ENCODE measurements around the gene ERBB3. TPM values are rescaled to one million over a fixed set of nuclear protein-coding genes. Genes with fewer than 3 reads are reported as not detected.

The ERBB3 gene
- total RNA-seq, 4 donors from 2014 or later = 0.77 to 29.0 (median 6.5) TPM

GRCh38 chr12:56128670-56129205, 48.8 kb downstream of the ERBB3 start:
- H3K9me3 ChIP-seq = no peaks in the 10 kb centered on the region
- peak overlapping the region; percentile 56 to 95 for H3K4me3 ChIP-seq
- no peaks in the 10 kb centered on the region for H3K36me3 ChIP-seq
- intact Hi-C loops (cut with DNase I; ENCODE audit: low total_unique reads) = loop anchor here (5.0 kb wide), 1 partner anchor 34 kb away; no protein-coding TSS in a partner anchor
- H3K27me3 ChIP-seq = no peaks in the 10 kb centered on the region
- DNase-seq = no peak
- H3K27ac ChIP-seq = peak overlapping the region; percentile 88 to 91
- H3K4me1 ChIP-seq = peaks cover 8 to 10% of the 10 kb centered on the region in 2 donors
- no peak for TF ChIP-seq POLR2A (IDR thresholded peaks at IDR 0.05)
- no peak for TF ChIP-seq CTCF (IDR thresholded peaks at IDR 0.05)

DNA sequence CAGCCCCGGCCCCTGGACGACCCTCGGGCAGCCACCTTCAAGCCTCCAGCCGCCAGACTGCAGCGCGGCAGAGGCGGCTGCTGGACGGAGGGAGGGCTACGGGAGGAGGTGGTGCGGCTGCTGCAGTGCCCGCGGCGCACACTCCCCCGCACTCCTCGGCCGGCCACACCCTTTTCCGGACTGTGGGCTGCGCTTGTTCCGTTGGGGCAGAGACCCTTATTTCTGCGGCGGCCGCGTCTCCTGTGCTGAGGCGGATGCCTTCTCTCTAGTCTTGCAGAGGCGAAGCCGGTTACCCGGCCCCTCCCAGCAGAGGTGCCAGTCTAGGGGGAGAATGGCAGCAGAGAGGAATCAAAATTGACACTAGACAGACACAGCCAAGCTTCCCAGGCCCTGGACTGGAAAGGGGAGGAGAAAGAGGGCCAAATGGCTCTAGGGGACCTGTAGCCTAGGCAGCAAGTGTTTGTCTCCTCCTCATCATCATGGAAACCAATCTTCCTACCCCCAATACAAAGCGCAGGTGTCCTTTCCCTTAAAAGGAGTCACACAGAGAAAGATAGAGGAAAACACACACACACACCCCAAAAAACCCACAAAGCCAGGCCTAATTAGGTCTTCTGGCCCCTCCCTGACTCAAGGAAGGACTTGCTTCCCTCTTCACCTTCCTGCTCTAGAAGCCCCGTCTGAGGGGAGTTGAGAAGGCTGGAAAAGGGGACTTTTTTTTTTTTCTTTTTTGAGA, 49.4 kb downstream of the ERBB3 start:
- DNase-seq = peak; percentile 72 to 76
- intact Hi-C loops (cut with DNase I; ENCODE audit: low total_unique reads) = loop anchor here (5.0 kb wide), 1 partner anchor 33 kb away; no protein-coding TSS in a partner anchor
- Histone ChIP-seq H3K9me3 (no peaks in the 10 kb centered on the region), H3K27me3 (no peaks in the 10 kb centered on the region), H3K4me1 (peaks cover 8 to 10% of the 10 kb centered on the region in 2 donors), H3K36me3 (no peaks in the 10 kb centered on the region), H3K27ac (peak overlapping the region; percentile 88 to 91), H3K4me3 (peak overlapping the region; percentile 56 to 95)
- TF ChIP-seq POLR2A (IDR thresholded peaks at IDR 0.05) (peak in 1 of 2 donors; percentile 49), CTCF (IDR thresholded peaks at IDR 0.05) (no peak)

GRCh38 chr12:56129942-56130495, 50.1 kb downstream of the ERBB3 start:
- H3K27ac ChIP-seq = peak overlapping the region; percentile 88 to 91
- H3K9me3 ChIP-seq = no peaks in the 10 kb centered on the region
- no peaks in the 10 kb centered on the region for H3K36me3 ChIP-seq
- H3K4me1 ChIP-seq = peaks cover 8 to 10% of the 10 kb centered on the region in 2 donors
- no peak for DNase-seq
- TF ChIP-seq POLR2A (IDR thresholded peaks at IDR 0.05) = no peak
- TF ChIP-seq CTCF (IDR thresholded peaks at IDR 0.05) = no peak
- intact Hi-C loops (cut with DNase I; ENCODE audit: low total_unique reads) = loop anchor here (5.0 kb wide), 1 partner anchor 32 kb away; no protein-coding TSS in a partner anchor
- H3K4me3 ChIP-seq = peak overlapping the region; percentile 56 to 95
- no peaks in the 10 kb centered on the region for H3K27me3 ChIP-seq

DNA sequence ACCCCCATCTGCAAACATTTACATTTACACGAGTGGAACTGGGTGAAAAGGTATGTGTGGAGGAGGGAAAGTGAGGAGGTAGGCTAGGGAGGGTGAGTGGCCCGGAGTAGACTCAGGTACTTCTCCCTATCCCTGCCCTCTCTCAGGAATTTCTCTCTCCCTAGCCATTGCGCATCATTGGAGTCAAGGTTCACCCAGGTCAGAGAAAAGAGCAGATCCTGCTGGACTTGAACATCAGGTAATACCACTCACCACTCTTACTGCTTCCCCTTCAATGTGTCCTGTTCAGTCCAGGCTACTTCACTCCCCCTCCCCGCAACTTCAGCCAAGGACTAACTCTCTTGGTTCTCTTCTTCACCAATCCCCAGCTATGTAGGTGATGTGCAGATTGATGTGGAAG, 50.9 kb downstream of the ERBB3 start:
- Histone ChIP-seq H3K9me3 (no peaks in the 10 kb centered on the region), H3K27ac (peak overlapping the region; percentile 88 to 91), H3K36me3 (no peaks in the 10 kb centered on the region), H3K4me3 (no peak overlapping the region), H3K27me3 (no peaks in the 10 kb centered on the region), H3K4me1 (peaks cover 7 to 8% of the 10 kb centered on the region in 2 donors)
- DNase-seq = no peak
- intact Hi-C loops (cut with DNase I; ENCODE audit: low total_unique reads) = no loop called here
- TF ChIP-seq POLR2A (IDR thresholded peaks at IDR 0.05) (no peak), CTCF (IDR thresholded peaks at IDR 0.05) (no peak)

DNA sequence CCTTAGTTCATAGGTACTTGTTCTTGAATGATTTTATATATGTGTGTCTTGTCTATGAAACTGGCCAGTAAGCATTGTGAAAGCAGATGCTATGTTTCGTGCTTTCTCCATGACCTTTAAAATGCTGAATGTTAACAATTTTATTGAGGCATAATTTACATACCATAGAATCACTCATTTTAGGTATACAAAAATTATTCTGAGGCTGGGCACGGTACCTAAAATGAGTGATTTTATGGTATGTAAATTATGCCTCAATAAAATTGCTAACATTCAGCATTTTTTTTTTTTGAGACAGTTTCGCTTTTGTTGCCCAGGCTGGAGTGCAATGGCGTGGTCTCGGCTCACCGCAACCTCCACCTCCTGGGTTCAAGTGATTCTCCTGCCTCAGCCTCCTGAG, 54.9 kb downstream of the ERBB3 start:
- Histone ChIP-seq H3K4me3 (no peak overlapping the region), H3K4me1 (peaks cover 0 to 5% of the 10 kb centered on the region in 2 donors), H3K27me3 (no peaks in the 10 kb centered on the region), H3K27ac (no peak overlapping the region), H3K9me3 (no peaks in the 10 kb centered on the region), H3K36me3 (no peaks in the 10 kb centered on the region)
- no peak for DNase-seq
- intact Hi-C loops (cut with DNase I; ENCODE audit: low total_unique reads) = no loop called here
- no peak for TF ChIP-seq POLR2A (IDR thresholded peaks at IDR 0.05)
- no peak for TF ChIP-seq CTCF (IDR thresholded peaks at IDR 0.05)
